ENCODE results near the gene CEP57. TPM values are rescaled to one million over a fixed set of nuclear protein-coding genes. Genes with fewer than 3 reads are reported as not detected.
"Not testable (repeated sequence)": the region's sequence is repeated elsewhere in the genome, so short reads cannot be mapped to it uniquely, and the experiment has no call there.

Gene CEP57
- polyA plus RNA-seq, 4 donors = 68.9 to 93.1 (median 88.7) TPM

GRCh38 chr11:95853138-95853537 is 62.8 kb downstream of the CEP57 start:
- DNase-seq (ENCODE audit: low read depth in 4 of 4, low spot score in 3 of 4) = no peak

- DNase-seq (ENCODE audit: low read depth in 4 of 4, low spot score in 3 of 4) = no peak
Observed at GRCh38 chr11:95853862-95854261, 63.6 kb downstream of the CEP57 start.

GRCh38 chr11:95854362-95854761 is 64.1 kb downstream of the CEP57 start:
- not testable (repeated sequence) for DNase-seq (ENCODE audit: low read depth in 4 of 4, low spot score in 3 of 4)

GRCh38 chr11:95860024-95860423 is 69.7 kb downstream of the CEP57 start:
- DNase-seq (ENCODE audit: low read depth in 4 of 4, low spot score in 3 of 4) = not testable (repeated sequence)

GRCh38 chr11:95863486-95864140 is 73.3 kb downstream of the CEP57 start:
- no peak for DNase-seq (ENCODE audit: low read depth in 4 of 4, low spot score in 3 of 4)

GRCh38 chr11:95867105-95867504 is 76.8 kb downstream of the CEP57 start:
- no peak for DNase-seq (ENCODE audit: low read depth in 4 of 4, low spot score in 3 of 4)

GRCh38 chr11:95870877-95871276 is 80.6 kb downstream of the CEP57 start:
- not testable (repeated sequence) for DNase-seq (ENCODE audit: low read depth in 4 of 4, low spot score in 3 of 4)

- no peak for DNase-seq (ENCODE audit: low read depth in 4 of 4, low spot score in 3 of 4)
Observed at GRCh38 chr11:95877291-95877690, 87.0 kb downstream of the CEP57 start.

Other genes with a start within 250 kb of the CEP57 start
- gene FAM76B, start 716 bp upstream of the CEP57 start, polyA plus RNA-seq (ENCODE audit: insufficient read length in 4 of 4) = 10 to 100 TPM; 44.6 to 65.0 (median 58.1) TPM
- gene MTMR2, start 133.6 kb downstream of the CEP57 start, polyA plus RNA-seq (ENCODE audit: insufficient read length in 4 of 4) = 10 to 100 TPM; 41.7 to 69.1 (median 60.2) TPM

Data from left renal pelvis (tissue), 4 donors.